ENCODE data around the gene NALF2.

Gene NALF2

DNA sequence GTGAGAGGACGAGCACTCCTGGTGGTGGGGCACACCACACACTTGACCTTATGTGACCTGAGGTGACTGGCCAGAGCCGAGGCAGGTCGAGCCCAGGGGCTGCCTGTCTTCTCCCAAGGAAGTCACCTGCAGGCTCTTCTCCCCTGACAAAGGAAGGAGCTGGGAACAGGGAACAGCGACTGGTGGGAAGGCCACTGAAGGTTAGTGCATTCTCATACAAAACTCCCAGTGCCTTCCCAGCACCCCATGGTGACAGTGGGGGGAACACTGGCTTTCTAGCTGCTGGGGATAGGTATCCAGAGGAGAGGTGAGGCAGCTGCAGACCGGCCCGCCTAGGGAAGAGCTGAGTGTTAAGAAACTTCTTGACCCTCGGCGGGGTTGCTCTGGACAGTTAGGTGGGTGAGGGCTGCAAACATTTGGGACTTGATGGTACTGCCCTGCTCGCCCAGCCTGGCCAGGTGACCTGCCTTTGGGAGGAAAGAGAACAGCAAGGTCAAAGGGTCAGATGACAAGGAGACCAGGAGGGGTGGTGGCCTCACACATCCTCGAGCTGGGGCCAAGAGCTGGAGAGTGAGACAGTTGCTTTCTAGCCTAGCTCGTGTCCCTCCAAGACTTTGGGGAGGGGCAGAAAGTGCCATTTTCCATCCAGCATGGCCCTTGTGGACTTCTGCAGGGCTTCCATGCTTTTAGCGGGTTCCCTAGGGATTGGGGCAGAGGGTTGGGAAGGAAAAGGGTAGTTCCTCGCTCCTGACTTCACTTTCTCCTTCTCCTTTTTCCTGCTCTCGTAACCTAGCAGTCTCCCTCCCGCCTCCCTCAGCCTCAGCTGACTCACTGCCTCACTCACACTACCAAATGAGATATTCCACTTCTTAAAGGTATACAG, 2.7 kb downstream of the NALF2 start:
- DNase-seq (ENCODE audit: low read depth): no peak
- TF ChIP-seq, protein P1, sequence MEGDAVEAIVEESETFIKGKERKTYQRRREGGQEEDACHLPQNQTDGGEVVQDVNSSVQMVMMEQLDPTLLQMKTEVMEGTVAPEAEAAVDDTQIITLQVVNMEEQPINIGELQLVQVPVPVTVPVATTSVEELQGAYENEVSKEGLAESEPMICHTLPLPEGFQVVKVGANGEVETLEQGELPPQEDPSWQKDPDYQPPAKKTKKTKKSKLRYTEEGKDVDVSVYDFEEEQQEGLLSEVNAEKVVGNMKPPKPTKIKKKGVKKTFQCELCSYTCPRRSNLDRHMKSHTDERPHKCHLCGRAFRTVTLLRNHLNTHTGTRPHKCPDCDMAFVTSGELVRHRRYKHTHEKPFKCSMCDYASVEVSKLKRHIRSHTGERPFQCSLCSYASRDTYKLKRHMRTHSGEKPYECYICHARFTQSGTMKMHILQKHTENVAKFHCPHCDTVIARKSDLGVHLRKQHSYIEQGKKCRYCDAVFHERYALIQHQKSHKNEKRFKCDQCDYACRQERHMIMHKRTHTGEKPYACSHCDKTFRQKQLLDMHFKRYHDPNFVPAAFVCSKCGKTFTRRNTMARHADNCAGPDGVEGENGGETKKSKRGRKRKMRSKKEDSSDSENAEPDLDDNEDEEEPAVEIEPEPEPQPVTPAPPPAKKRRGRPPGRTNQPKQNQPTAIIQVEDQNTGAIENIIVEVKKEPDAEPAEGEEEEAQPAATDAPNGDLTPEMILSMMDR (IDR thresholded peaks at IDR 0.05; ENCODE audit: control insufficient read depth, insufficient read depth, low read depth, low read length, missing control alignments): no peak
- H3K4me3 ChIP-seq (ENCODE audit: control insufficient read depth, low read depth, low read length): no peak overlapping the region

DNA sequence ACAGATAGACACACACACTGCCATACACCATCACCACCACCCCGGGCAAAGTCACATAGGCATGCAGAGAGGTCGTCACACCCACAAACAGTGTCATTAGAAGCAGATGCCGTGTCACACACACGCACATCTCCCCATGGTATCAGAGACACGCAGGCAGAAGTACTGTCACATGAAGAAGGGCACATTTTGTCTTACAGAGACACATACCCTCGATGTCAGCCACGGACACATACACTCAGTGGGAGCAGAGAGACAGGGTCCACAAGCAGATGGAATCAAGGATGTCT, 3.3 kb downstream of the NALF2 start:
- H3K4me3 ChIP-seq (ENCODE audit: control insufficient read depth, low read depth, low read length): no peak overlapping the region
- no peak for DNase-seq (ENCODE audit: low read depth)
- TF ChIP-seq, protein P1 (IDR thresholded peaks at IDR 0.05; ENCODE audit: control insufficient read depth, insufficient read depth, low read depth, low read length, missing control alignments): no peak

DNA sequence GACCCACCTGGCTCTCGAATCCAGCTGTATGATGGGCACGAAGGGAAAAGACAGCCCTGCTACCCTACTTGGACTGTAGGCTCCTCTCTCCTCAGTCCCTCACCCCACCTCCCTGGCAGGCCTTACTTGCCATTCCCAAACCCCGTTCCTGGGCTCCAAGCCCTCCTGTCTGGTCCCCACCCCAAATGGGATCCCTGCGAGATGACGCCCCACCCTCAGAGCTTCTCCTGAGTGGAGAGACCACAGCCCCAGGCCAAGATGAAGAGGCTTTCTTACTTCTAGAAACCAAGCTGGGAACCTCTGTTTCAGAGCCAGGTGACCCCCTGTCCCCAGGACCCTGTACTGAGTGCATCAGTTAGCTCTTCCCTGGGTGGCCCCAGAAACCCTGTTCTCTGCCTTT, 4.5 kb downstream of the NALF2 start:
- H3K4me3 ChIP-seq (ENCODE audit: control insufficient read depth, low read depth, low read length): no peak overlapping the region
- TF ChIP-seq, protein P1 (IDR thresholded peaks at IDR 0.05; ENCODE audit: control insufficient read depth, insufficient read depth, low read depth, low read length, missing control alignments): no peak
- DNase-seq (ENCODE audit: low read depth): no peak

DNA sequence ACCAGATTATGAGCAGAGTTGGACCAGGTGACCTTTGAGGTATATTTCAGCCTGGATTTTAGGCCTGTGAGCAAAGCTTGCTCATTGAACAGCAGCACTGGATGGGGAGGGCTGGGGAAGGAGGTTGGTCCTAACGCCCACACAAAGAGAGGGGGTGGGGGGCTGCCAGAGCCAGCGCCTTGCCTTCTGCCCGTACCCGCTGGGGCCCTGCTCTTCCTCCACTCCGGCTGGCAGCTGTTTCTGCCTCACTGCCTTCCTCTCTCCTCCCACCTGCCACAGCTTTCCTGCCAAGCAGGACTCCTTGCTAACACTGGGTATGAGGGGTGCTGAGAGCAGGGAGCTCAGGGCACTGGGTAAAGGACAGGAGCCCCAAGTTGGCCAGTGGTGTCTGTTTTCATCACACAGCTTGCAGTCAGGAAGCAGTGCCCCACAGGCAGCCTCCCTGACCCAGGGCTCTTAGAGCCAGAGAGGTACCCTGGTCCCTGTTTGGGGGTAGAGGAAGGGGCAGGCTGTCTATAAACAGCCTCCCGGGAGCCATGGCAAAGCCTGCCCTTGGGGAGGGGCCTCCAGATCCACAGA, 6.1 kb downstream of the NALF2 start:
- no peak overlapping the region for H3K4me3 ChIP-seq (ENCODE audit: control insufficient read depth, low read depth, low read length)
- no peak for DNase-seq (ENCODE audit: low read depth)
- TF ChIP-seq, protein P1 (IDR thresholded peaks at IDR 0.05; ENCODE audit: control insufficient read depth, insufficient read depth, low read depth, low read length, missing control alignments): no peak

DNA sequence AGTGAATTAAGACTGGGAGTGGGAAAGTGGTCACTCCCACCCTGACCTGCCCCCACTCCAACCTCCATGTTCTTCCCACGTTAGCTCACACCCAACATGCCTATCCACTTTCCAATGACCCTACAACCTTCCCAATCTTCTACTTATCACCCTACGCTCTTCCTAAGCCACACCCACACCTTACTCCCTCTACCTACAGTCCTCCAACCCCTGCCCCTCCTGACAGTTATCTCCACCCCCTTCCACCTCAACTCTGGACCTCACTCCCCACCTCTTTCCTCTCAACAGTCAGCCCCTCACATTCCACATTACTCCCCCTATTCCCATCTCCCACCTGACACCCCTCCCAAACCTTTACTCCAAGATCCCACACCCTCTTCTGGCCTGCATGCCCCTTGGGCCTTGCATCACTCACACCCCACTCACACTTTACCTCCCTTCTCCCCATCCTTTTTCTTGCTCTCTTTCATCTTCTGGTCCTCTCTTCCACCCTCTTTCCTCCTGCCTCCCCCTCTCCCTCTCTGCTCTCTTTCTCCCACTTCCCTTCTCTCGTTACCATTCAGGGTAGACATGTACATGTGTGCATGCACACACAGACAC, 6.9 kb downstream of the NALF2 start:
- TF ChIP-seq, protein P1 (IDR thresholded peaks at IDR 0.05; ENCODE audit: control insufficient read depth, insufficient read depth, low read depth, low read length, missing control alignments): no peak
- no peak for DNase-seq (ENCODE audit: low read depth)
- no peak overlapping the region for H3K4me3 ChIP-seq (ENCODE audit: control insufficient read depth, low read depth, low read length)

DNA sequence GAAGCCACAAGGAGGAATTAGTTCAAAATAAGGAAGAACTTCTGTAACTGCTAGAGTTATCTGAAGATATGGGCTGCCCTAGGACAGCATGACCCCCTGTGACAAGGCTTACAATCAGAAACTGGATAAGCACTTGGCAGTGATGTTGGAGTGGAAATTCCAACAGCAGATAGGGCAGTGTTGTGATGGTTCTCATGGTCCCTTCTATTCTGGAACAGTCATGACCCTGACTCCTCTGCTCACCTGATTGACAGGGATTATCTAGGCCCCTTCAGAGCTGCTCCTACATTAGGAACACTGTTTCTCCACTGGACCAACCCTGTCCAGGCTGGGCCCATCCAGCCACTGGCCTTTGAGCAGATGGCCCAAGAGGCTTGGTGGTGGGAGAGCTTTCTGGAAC, 17.9 kb downstream of the NALF2 start:
- DNase-seq (ENCODE audit: low read depth): no peak
- TF ChIP-seq, protein P1 (IDR thresholded peaks at IDR 0.05; ENCODE audit: control insufficient read depth, insufficient read depth, low read depth, low read length, missing control alignments): no peak
- H3K4me3 ChIP-seq (ENCODE audit: control insufficient read depth, low read depth, low read length): no peak overlapping the region
